ENCODE measurements around the gene MFSD11. TPM values are rescaled to one million over a fixed set of nuclear protein-coding genes. Genes with fewer than 3 reads are reported as not detected.

MFSD11 gene
- total RNA-seq, 1 experiment from 2014 or later = 24.9 TPM

DNA sequence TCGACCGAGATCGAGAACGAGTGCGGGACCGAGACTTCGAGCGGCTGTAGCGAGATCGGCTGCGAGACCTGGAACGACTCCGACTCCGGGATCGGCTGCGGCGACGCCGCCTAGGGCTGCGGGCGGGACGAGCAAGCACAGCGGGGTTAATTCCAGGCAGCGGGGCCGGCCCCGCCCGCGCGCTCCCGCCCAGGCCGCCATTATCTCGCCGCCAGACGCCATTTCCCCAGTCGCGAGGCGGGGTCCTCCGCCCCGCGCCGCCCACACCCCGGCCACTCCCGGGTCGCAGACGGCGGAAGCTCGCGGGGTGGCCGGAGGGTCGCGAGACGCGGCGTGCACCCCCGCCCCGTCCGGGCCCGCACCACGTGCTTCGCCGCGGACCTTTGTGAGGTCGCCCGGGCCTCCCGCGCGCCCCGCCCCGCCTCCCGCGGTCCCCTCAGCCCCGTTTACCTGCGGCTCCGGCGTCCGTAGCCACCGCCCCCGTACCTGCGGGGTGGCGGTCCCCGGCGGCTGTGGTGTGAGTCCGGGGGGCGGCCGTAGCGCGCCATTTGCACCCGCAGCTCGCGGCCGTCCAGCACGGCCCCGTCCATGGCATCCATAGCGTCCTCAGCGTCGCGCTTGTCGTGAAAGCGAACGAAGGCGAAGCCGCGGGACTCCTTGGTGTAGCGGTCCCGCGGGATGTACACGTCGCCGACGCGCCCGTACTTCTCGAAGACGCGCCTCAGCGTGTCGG lies 1.4 kb upstream of the MFSD11 start (continued):
- TF ChIP-seq, protein P1, sequence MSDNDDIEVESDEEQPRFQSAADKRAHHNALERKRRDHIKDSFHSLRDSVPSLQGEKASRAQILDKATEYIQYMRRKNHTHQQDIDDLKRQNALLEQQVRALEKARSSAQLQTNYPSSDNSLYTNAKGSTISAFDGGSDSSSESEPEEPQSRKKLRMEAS (IDR thresholded peaks at IDR 0.05) = no peak; the same call in none of the 2 replicates
- TF ChIP-seq JUND (IDR thresholded peaks at IDR 0.05) (peak; percentile 8; the same call in 1 of the 2 replicates), TCF7L2 (IDR thresholded peaks at IDR 0.05; ENCODE audit: borderline replicate concordance, extremely low read depth, insufficient read depth, insufficient read length) (peak; percentile 58), EZH2 (IDR thresholded peaks at IDR 0.05) (no peak), ZNF274 (IDR thresholded peaks at IDR 0.05; ENCODE audit: low read depth, low read length) (no peak), CBX3 (IDR thresholded peaks at IDR 0.05; ENCODE audit: low read depth) (no peak), YY1 (IDR thresholded peaks at IDR 0.05; ENCODE audit: extremely low read depth, insufficient replicate concordance, low read depth, low read length) (peak; percentile 98), SIN3A (IDR thresholded peaks at IDR 0.05; ENCODE audit: low read depth) (peak; percentile 32; the same call in 1 of the 2 replicates), SP1 (IDR thresholded peaks at IDR 0.05; ENCODE audit: low read depth) (no peak), CEBPB (IDR thresholded peaks at IDR 0.05; ENCODE audit: low read depth) (no peak), EGR1 (IDR thresholded peaks at IDR 0.05; ENCODE audit: low read depth) (peak; percentile 68; the same call in 1 of the 2 replicates), RAD21 (IDR thresholded peaks at IDR 0.05; ENCODE audit: low read depth) (no peak), ATF3 (IDR thresholded peaks at IDR 0.05) (no peak), SRF (IDR thresholded peaks at IDR 0.05; ENCODE audit: low read depth) (no peak), CTCF (IDR thresholded peaks at IDR 0.05 in 2 of 3, conservative IDR thresholded peaks at IDR 0.05 in 1 of 3; ENCODE audit: borderline replicate concordance in 1 of 3, insufficient read depth in 1 of 3, low read depth in 2 of 3, low read length in 2 of 3) (no peak)

Data from HCT116 (cell line).